ENCODE measurements around the gene FGD5.
"Not testable (repeated sequence)": the region's sequence is repeated elsewhere in the genome, so short reads cannot be mapped to it uniquely, and the experiment has no call there.

The FGD5 gene

DNA sequence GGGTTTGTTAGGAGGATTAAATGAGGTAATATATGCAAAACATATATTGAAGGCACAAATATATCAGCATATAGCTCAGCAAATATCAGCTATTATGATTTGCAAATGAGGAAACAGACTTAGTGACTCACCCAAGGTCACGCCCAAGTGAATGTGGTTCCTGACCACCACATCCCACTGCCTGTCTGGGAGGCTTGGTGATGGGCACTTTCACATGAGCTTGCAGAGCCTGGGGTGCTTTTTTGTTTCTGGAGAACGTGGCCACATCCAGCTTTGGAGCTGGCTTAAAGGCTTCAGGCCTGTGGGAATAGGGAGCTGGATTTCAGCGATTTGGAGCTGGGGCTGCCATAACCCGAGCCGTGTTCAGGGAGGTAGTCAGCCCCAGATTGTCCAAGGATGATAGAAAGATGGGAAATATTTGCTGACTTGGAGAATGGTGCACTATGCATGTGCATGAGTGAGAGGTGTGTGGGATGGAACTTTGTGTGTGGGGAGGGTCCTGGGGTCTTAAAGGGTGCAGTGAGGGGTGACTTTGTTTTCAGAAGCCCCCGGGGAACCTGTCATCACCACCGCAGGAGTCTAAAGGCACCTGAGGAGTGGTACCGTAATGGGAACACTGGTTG is 12.0 kb upstream of the FGD5 start:
- no peak for DNase-seq (ENCODE audit: low spot score)

DNA sequence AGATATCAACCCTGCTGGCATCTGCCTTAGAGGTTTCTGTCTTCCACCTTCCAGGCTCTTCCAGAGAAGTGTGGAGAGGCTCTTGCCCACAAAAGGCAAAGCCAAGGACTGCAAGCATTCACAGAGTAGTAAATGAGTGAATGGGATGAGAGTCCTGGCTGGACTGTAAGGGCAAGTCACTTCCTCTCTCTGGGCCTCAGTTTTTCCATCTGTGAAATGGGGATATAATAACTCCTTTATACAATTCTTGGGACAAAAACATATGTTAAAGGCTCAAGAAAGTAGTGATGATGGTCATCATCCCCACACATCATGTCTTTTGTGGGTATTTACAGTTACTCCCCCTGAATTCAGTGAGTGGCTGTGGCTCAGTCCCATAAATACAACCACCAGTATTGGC is 10.7 kb upstream of the FGD5 start:
- no peak for DNase-seq (ENCODE audit: low spot score)

DNA sequence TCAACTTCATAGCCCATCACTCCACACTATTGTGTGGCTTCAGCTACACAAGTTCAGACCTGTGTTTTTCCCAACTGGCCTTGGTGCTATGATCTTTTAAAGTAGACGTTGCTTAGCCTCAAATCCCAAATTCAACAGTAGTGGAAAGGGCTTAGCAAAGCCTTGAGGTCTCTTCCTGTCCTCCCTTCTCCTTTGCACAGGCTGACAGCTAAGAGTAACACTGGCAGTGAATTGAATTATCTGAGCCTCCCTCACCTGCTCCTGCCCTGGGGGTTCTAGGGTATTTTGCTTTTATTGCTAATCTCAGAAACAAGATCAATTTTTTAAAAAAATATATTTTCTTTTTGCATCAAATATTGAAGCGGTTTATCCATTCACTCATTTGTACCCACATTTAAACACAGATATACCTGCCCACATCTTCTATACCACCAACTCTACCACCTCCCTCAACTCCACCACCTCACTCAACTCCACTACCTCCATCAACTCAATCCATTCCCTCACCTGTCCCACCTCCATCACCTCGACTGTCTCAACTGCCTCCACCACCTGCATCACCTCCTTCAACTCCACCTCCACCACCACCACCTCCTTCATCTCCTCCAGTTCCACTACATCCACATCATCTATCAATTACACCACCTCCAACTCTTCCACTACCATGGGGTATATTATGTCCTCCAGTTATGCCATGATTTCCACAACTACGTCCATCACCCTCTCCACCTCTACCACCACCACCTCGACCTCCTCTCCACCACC is 10.1 kb upstream of the FGD5 start:
- no peak for DNase-seq (ENCODE audit: low spot score)

DNA sequence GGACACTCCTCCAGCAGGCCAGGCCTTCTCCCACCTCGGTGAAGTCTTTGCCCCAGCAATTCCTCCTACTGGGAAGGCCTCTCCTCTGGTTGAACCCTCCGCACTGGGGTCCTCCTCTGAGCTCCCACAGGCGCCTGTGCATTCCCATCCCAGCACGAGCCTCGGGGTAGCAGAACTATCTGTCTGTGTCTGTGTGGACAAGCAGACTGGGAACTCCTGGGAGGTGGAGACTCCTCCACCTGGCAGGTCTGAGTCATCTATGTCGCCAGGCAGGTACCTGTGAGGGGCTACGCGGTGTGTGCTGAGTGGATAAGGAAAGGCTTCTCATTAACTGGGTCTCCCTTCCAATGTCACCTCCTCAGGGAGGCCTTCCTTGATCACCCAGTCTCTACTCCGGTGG is 9.2 kb upstream of the FGD5 start:
- not testable (repeated sequence) for DNase-seq (ENCODE audit: low spot score)

DNA sequence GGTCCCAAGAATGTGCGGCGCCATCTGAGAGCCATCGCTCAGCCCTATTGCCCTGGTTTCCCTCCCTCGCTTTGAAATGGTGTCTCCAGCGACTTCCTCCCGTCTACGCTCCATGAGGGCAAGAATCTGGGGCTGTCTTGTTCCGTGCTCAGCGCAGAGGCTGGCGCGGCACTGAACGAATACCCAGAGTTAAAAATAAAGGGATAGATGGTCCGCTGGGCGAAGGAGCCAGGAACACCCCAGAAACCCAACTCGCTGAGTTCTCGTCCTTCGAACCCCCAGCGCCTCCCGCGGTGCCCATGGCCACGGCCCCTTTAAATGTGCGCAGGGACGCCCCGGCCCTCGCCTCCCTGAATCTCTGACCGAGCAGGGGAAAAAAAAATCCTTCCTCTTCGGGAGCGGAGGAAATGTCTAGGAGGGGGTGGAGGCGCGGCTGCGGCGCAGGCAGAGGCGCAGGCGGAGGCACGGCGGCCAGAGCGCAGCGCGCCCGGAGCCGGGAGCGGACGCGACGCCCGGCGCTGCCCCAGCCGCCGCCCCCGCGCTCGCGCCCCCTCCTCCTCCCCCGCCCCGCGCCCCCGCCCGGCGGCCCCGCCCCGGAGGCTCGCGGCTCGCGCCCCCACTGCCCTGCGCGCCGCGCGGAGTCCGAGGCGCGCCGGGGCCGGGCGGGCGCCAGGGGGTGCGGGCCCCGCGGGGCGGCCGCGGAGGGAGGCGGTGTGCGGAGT is 8.5 kb upstream of the FGD5 start:
- no peak for DNase-seq (ENCODE audit: low spot score)

DNA sequence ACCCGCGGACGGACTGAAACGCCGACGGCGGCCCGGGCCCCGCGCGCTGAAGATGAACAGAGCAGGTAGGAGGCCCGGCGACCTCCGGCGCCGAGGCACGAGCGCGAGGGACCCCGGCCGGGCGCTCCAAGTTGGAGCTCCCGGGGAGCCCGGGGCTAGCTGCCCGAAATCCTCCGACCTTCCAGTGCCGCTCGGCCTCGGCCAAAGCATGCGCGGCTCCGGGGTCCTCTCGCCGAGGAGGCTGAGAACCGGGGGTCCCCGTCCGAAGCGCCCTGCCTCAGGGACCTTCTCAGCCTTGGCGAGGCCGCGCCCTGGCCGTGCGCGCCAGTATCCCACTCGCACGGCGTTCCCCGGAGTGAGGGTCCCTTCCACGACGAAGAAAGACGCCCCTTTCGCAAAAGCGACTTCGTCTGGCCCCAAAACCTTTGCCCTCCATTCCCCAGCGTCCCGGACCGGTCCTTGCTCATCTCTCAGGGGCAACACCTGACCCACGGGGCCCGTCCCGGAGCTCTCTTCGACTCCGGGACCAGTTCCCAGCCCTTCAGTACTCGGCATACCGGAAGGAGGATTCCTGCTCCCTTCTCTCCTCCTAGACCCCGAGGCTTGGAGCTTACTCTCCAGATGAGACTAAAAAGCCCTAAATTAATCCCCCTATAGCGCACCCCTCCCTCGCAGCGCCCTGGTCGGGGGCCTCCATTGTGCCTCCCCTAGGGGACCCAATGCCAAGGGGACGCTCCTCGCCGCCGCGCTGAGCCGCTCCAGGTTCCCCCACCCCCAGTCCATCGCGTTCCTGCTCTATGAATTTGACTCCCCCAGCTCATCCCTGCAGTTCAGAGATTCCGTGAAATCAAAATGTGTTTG is 7.7 kb upstream of the FGD5 start:
- DNase-seq (ENCODE audit: low spot score): no peak

DNA sequence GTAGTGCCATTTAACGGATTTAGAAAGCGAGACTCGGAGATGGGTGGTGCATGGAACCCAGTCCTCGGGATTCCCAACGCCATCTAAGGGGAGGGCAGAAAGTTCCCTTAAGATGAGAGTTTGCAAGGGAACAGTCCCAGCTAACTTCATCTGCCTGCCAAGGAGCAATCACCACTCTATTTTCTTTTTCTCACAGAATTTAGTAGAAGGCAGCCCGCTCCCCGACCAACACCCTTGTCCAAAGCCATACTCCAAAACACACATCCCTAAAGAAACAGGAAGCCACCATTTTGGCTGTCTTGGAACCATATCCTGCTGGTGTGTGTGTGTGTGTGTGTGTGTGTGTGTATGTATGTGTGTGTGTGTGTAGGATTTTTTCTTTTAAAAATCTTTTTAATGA is 7.1 kb upstream of the FGD5 start:
- no peak for DNase-seq (ENCODE audit: low spot score)

DNA sequence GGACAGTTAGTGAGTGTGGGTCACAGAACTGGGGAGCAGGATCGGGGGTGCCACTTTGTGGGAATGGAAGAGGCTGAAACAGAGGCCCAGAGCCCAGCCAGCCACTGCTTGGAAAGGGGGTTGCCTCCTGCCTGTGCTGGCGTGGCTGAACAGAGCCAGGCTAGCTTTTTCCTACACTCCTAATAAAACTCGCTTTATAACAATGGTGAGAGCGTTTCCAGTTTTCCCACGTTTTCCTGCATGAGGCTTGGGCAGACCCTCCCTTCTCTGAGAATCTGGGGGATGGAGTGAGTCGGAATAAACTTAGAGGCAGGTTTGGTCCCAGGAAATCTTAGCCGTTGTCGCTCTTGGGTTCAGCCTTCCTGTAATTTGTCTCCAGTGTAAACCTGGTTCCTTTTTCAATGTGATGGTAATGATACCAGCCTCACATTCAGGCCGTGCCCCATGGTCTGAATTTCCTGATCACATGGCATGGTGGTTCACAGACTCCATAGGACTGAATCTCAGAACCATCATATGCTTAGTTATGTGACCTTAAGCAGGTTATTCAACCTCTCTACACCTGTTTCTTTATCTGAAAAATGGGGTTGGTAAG is 6.5 kb upstream of the FGD5 start:
- DNase-seq (ENCODE audit: low spot score): no peak

DNA sequence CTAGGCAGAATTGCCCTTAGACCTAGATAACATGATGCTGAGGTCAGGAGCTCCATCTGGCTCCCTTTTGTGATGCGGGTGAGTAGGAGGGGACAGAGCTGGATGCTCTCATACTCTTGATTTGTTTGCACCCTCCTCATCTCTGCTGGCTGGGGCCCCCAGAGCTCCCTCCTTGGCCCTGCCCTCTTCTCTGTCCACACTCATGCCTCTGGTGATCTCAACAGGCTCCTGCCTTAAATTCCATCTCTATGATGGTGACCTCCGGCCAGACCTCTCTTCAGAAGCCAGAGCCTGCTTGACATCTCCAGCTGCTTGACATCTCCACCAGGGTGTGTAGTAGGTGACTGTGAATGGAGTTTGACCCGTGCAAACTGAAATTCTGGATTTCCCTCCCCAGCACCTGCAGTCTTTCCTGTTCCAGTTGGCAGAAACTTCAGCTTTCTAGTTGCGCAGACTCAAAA is 4.3 kb upstream of the FGD5 start:
- no peak for DNase-seq (ENCODE audit: low spot score)

DNA sequence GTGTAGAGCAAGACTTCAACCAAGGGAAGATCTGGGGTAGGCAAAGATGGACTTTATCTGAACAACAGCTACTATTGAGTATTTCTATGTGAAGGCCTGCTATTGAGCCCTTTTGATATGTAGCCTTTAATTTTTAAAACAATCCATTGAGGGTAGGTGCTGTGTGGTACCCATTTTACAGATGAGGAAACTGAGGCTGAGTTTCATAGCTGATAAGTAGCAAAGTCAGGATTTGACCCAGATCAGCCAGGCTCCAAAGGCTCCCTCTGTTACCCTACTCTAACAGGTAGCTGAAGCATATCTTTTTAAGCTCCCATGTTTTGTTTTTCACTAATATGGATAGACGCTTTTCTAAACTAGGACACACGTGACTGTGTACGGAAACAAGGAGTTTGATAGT is 2.4 kb upstream of the FGD5 start:
- no peak for DNase-seq (ENCODE audit: low spot score)

DNA sequence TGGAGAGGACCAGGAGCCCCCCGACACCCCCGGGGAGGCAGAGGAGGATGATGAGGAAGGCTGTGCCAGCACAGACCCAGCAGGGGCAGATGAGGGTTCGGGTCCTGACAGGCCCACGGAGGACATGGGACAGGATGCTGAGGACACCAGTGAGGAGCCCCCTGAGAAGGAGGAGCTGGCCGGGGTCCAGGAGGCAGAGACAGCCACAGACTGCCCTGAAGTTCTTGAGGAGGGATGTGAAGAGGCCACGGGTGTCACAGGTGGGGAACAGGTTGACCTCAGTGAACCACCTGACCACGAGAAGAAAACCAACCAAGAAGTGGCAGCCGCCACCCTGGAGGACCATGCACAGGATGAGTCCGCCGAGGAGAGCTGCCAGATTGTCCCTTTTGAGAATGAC is 909 bp downstream of the FGD5 start:
- no peak for DNase-seq (ENCODE audit: low spot score)

DNA sequence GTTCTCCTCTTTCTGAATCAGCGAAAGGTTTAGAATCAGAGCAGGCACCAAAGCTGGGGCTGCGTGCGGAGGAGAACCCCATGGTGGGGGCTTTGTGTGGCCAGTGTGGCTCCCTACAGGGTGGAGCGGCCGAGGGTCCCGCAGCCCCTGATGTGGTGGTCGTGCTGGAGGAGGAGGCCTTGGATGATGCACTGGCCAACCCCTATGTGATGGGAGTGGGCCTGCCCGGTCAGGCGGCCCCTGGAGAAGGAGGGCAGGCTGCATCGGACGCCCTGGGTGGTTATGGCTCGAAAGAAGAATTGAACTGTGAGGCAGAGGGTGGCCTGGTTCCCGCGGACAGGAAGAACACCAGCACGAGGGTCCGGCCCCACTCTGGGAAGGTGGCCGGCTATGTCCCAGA is 1.4 kb downstream of the FGD5 start:
- DNase-seq (ENCODE audit: low spot score): no peak

DNA sequence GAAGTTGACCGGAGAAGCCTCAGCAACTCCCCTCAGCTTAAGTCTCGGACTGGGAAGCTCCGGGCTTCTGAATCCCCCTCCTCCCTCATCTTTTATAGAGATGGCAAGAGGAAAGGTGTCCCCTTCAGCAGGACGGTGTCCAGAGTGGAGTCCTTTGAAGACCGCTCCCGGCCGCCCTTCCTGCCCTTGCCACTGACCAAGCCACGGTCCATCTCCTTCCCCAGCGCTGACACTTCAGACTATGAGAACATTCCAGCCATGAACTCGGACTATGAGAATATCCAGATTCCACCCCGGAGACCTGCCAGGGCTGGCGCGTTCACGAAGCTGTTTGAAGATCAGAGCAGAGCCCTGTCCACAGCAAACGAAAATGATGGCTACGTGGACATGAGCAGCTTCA is 2.4 kb downstream of the FGD5 start:
- no peak for DNase-seq (ENCODE audit: low spot score)

DNA sequence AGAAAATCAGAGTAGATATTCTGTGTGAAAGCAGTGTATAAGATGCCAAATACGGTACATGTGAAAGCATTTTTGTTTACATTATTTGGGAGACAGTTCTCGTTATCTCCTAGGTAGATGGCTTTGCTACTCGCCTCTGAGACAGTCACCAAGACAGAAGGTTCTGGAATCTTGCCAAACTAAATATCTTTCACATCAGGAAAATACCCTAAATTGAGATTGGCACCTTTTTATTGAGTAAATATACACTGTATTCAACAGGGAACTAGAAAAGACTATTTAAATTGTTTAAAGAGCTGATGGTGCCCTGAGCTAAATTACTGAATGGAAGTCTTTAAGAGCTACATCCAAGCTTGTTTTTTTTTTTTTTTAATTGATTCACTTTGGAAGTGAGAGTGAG is 3.4 kb downstream of the FGD5 start:
- DNase-seq (ENCODE audit: low spot score): no peak

DNA sequence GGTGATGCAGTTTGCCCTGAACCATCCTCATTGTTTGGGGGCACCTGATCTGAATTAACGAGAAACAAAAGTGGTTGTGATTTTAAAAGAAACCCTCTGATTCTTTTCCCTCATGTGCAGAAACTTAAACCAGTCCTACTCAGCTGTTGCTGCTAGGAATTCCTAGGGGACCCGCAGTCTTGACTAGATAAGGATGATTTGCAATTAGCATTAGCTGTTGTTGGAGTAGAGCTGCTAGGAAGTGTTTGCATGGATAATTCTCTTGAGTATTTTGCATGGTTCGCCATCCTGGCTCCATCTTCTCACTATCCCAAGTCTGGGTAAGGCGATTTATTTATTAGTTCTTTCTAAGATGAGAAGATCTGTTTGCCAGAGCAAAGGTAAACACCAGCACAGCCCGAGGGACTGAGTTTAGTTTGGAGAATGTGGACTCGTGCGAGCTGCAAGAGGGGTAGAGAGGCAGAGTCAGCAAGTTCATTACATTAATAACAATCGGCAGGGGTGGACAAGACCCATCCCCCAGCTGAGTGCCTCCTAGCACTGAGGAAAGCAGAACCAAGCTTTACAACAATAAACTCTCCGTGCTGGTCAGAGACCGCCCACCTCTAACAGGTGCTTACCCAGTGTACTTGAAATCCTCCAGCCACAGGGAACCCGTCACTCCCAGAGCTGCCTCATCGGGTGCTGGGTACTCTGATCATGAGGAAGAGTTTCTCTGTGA is 4.1 kb downstream of the FGD5 start:
- no peak for DNase-seq (ENCODE audit: low spot score)

DNA sequence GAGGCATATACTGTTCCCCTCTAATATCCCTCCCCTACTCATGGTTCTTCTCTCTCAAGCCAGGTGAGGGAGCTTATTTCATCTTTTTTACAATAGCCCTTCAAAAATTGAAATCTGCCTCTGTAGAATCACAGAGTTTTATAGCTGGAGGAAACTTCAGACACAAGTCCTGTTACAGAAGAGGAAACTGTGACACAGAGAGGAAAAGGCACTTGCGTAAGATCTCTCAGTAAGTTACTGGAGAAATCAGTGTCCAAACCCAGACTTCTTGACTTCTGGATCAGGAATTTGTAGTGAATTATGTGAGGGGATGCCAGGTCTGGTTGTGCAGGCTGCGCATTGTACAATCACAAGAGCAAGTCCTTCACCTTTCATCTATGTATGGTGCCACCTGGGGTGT is 4.6 kb downstream of the FGD5 start:
- DNase-seq (ENCODE audit: low spot score): no peak

DNA sequence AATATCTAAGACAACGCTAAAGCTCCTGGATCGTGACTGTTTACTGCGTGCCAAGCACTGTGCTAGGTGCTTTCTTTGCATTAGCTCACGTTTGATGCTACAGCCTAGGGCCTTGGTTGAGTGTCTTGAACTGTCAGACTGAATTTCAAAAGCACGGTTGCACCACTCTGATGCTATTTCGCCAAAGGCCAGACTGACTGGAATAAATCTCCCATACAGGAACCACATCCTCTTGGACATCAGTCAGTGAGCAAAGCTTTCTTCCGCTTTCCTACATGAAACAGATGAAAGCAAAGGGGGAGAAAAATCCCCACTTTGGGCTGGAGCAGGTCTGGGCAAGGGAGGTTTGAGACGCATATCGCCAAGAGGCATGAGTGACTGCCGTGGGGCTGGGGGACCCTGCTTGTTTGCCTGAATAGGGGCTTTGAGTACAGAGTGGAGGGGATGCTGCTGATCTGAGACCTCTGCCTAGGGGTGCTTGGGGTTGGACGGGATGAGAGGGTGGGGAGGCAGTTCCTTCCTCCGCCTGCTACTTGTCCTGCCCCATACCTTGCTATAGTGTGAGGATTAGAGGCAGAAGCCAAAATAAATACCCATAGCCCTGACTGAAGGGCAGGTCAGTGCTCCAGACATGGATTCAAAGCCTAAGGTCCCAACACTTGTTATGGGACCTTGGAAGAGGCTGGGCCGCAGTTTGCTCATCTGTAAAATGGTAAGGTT is 5.3 kb downstream of the FGD5 start:
- DNase-seq (ENCODE audit: low spot score): no peak

DNA sequence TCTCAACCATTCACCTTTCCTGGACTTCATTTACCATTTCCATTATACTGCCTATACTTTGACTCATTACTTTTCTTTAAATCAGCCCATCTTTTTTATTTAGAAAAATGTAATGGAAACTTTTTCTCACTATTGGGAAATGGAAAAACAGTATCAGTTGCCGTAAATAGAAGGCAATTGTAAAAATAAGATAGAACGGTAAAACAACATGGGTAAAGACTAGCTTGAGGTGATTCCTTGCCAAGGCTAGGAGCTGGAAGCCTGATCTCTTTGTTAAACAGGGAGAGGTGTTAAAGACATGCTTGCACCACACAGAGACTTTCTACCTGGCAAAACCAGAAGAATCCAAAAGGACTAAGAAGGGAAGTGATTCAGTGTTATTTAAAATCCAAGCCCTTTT is 5.9 kb downstream of the FGD5 start:
- DNase-seq (ENCODE audit: low spot score): no peak

DNA sequence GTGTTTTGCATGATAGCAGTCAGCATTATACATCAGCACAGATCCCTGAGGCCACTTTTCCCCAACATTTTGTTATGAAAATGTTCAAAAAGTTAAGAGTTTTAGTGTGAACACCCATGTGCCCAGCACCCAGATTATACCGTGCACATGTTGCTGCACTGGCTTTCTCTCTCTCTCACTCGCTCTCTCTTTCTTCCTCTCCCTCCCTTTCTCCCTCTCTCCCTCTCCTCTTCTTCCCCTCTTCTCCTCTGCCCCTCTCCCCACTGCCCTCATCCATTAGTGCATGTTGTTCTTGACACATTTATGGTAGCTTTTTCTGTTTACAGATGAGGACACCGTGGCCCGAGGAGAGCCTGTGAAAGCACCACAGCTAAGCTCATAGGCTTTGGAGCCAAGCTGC is 7.3 kb downstream of the FGD5 start:
- no peak for DNase-seq (ENCODE audit: low spot score)

DNA sequence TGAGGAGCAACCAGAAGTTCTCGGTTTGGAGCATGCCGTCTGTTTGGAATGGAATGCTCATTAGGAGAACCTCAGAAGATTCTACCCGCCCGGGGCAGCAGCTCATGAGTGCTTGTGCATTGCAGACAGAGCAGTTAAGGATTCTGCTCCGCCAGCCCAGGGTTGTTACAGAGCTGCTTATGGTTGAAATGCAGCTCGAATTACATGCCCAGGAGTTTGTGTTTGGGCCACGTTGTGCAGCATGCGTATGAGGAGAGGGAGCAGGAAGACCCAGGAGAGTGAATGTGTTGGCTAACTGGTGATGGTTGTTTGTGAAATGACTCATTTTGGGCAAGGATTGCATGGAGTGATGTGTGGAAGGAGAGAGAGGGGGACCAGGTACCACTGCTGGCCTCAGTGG is 9.0 kb downstream of the FGD5 start:
- DNase-seq (ENCODE audit: low spot score): no peak

DNA sequence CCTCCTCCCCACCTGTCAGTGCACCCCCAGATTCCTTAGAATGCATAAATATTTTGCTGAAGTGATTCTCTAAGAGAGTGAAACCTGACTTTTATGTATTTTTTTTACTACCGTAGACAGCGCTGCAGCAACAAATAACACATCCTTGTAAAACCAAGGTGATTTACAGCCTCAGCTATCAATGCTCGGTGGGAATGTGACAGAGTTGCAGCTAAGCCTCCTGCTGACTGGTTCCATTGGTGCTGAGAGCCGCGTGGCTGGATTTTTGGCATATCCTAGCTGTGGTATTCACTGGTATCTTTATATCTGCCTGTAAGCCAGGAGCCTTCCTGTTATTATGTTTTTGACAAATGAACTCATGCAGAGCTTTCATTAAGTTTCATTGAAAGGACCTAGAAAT is 11.0 kb downstream of the FGD5 start:
- no peak for DNase-seq (ENCODE audit: low spot score)
